ENCODE data around the gene PGBD1. TPM values are rescaled to one million over a fixed set of nuclear protein-coding genes. Genes with fewer than 3 reads are reported as not detected.

PGBD1 gene
- total and polyA plus RNA-seq, 2 of the 13 experiments (the other 11 are each of a cell fraction or from before 2014, with no cell fraction given) = 3.6 to 6.9 TPM

GRCh38 chr6:28266962-28267694, 14.2 kb upstream of the PGBD1 start, which contains the start of gene ZSCAN26 (continued):
- TF ChIP-seq ZNF646 (CRISPR knock-in tag; IDR thresholded peaks at IDR 0.05) (no peak), PAF1 (CRISPR knock-in tag; IDR thresholded peaks at IDR 0.05) (no peak), ERF (CRISPR knock-in tag; IDR thresholded peaks at IDR 0.05) (peak; percentile 97), MLLT10 (CRISPR knock-in tag; IDR thresholded peaks at IDR 0.05) (no peak), ZNF230 (CRISPR knock-in tag; IDR thresholded peaks at IDR 0.05) (peak; percentile 84), ZNF549 (CRISPR knock-in tag; IDR thresholded peaks at IDR 0.05) (no peak), ZNF781 (CRISPR knock-in tag; IDR thresholded peaks at IDR 0.05; ENCODE audit: borderline replicate concordance, not compliant biosample characterization) (peak; percentile 96), TEAD3 (CRISPR knock-in tag; optimal IDR thresholded peaks at IDR 0.05; ENCODE audit: borderline replicate concordance) (peak; percentile 74), ZFP37 (CRISPR knock-in tag; IDR thresholded peaks at IDR 0.05; ENCODE audit: borderline replicate concordance) (peak; percentile 86; the same call in 1 of the 2 replicates), PHF20 (CRISPR knock-in tag; IDR thresholded peaks at IDR 0.05) (peak; percentile 92), ZNF317 (CRISPR knock-in tag; IDR thresholded peaks at IDR 0.05) (peak; percentile 78), RBM39 (IDR thresholded peaks at IDR 0.05; ENCODE audit: low read depth, low read length, poor library complexity, severe bottlenecking) (peak; percentile 95), GATAD1 (CRISPR knock-in tag; IDR thresholded peaks at IDR 0.05) (peak; percentile 91), GZF1 (CRISPR knock-in tag; IDR thresholded peaks at IDR 0.05) (peak; percentile 85), ZNF775 (CRISPR knock-in tag; IDR thresholded peaks at IDR 0.05; ENCODE audit: borderline replicate concordance) (peak; percentile 85; the same call in 1 of the 2 replicates)
- TF ChIP-seq, protein P1, sequence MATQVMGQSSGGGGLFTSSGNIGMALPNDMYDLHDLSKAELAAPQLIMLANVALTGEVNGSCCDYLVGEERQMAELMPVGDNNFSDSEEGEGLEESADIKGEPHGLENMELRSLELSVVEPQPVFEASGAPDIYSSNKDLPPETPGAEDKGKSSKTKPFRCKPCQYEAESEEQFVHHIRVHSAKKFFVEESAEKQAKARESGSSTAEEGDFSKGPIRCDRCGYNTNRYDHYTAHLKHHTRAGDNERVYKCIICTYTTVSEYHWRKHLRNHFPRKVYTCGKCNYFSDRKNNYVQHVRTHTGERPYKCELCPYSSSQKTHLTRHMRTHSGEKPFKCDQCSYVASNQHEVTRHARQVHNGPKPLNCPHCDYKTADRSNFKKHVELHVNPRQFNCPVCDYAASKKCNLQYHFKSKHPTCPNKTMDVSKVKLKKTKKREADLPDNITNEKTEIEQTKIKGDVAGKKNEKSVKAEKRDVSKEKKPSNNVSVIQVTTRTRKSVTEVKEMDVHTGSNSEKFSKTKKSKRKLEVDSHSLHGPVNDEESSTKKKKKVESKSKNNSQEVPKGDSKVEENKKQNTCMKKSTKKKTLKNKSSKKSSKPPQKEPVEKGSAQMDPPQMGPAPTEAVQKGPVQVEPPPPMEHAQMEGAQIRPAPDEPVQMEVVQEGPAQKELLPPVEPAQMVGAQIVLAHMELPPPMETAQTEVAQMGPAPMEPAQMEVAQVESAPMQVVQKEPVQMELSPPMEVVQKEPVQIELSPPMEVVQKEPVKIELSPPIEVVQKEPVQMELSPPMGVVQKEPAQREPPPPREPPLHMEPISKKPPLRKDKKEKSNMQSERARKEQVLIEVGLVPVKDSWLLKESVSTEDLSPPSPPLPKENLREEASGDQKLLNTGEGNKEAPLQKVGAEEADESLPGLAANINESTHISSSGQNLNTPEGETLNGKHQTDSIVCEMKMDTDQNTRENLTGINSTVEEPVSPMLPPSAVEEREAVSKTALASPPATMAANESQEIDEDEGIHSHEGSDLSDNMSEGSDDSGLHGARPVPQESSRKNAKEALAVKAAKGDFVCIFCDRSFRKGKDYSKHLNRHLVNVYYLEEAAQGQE (IDR thresholded peaks at IDR 0.05; ENCODE audit: borderline replicate concordance in 1 of 2, low read depth in 1 of 2, low read length in 2 of 2) = no peak
- TF ChIP-seq, protein P2, sequence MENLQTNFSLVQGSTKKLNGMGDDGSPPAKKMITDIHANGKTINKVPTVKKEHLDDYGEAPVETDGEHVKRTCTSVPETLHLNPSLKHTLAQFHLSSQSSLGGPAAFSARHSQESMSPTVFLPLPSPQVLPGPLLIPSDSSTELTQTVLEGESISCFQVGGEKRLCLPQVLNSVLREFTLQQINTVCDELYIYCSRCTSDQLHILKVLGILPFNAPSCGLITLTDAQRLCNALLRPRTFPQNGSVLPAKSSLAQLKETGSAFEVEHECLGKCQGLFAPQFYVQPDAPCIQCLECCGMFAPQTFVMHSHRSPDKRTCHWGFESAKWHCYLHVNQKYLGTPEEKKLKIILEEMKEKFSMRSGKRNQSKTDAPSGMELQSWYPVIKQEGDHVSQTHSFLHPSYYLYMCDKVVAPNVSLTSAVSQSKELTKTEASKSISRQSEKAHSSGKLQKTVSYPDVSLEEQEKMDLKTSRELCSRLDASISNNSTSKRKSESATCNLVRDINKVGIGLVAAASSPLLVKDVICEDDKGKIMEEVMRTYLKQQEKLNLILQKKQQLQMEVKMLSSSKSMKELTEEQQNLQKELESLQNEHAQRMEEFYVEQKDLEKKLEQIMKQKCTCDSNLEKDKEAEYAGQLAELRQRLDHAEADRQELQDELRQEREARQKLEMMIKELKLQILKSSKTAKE (CRISPR knock-in tag; IDR thresholded peaks at IDR 0.05; ENCODE audit: borderline replicate concordance) = no peak

All from HepG2 (cell line).